ENCODE measurements around the gene IZUMO2. TPM values are rescaled to one million over a fixed set of nuclear protein-coding genes. Genes with fewer than 3 reads are reported as not detected.

The IZUMO2 gene
- total RNA-seq, 1 experiment from 2014 or later, result not detected

- intact Hi-C loops (cut with micrococcal nuclease), result no loop called here
- TF ChIP-seq CTCF (IDR thresholded peaks at IDR 0.05; ENCODE audit: unreplicated experiment), result no peak
- Mint-ChIP-seq H3K36me3 (ENCODE audit: insufficient read depth, unreplicated experiment) (no peaks in the 10 kb centered on the region), H3K27ac (ENCODE audit: low read depth, unreplicated experiment) (no peak overlapping the region), H3K27me3 (ENCODE audit: insufficient read depth, unreplicated experiment) (no peaks in the 10 kb centered on the region), H3K4me3 (ENCODE audit: unreplicated experiment) (no peak overlapping the region), H3K9me3 (ENCODE audit: unreplicated experiment) (peaks cover 32% of the 10 kb centered on the region), H3K4me1 (ENCODE audit: insufficient read depth, unreplicated experiment) (no peaks in the 10 kb centered on the region)
- ChIA-PET CTCF (interaction anchor here (0.6 kb wide), 2 partner anchors 37 to 376 kb away, joined by 3 read pairs; no protein-coding TSS in a partner anchor), POLR2A (no interaction called here)
- DNase-seq (ENCODE audit: unreplicated experiment), result no peak
- no TSS peak for BruUV-seq (replicated peaks)
Observed at GRCh38 chr19:50173127-50173526, 10.0 kb upstream of the IZUMO2 start.

DNA sequence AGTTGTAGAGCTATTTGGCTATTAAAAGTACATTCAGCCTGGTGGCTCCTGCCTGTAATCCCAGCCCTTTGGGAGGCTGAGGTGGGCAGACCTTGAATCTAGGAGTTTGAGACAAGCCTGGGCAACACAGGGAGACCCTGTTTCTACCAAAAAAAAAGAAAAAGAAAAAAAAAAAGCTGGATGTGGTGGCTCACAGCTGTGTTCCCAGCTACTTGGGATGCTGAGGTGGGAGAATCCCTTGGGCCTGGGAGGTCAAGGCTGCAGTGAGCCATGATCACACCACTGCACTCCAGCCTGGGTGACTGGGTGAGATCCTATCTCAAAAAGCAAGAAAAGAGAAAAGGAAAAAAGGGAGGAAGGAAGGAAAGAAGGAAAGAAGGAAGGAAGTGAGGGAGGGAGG lies 9.6 kb upstream of the IZUMO2 start:
- ChIA-PET POLR2A (no interaction called here), CTCF (interaction anchor here (0.6 kb wide), 2 partner anchors 36 to 376 kb away, joined by 3 read pairs; no protein-coding TSS in a partner anchor)
- Mint-ChIP-seq H3K4me3 (ENCODE audit: unreplicated experiment) (no peak overlapping the region), H3K36me3 (ENCODE audit: insufficient read depth, unreplicated experiment) (no peaks in the 10 kb centered on the region), H3K4me1 (ENCODE audit: insufficient read depth, unreplicated experiment) (no peaks in the 10 kb centered on the region), H3K27ac (ENCODE audit: low read depth, unreplicated experiment) (no peak overlapping the region), H3K9me3 (ENCODE audit: unreplicated experiment) (peaks cover 32% of the 10 kb centered on the region), H3K27me3 (ENCODE audit: insufficient read depth, unreplicated experiment) (no peaks in the 10 kb centered on the region)
- no peak for DNase-seq (ENCODE audit: unreplicated experiment)
- intact Hi-C loops (cut with micrococcal nuclease), result no loop called here
- no TSS peak for BruUV-seq (replicated peaks)
- no peak for TF ChIP-seq CTCF (IDR thresholded peaks at IDR 0.05; ENCODE audit: unreplicated experiment)

- POLR2A ChIA-PET, result no interaction called here
- intact Hi-C loops (cut with micrococcal nuclease), result no loop called here
- no TSS peak for BruUV-seq (replicated peaks)
- no peaks in the 10 kb centered on the region for H3K4me1 Mint-ChIP-seq (ENCODE audit: insufficient read depth, unreplicated experiment)
- H3K9me3 Mint-ChIP-seq (ENCODE audit: unreplicated experiment), result peaks cover 32% of the 10 kb centered on the region
- CTCF ChIA-PET, result no interaction called here
- H3K4me3 Mint-ChIP-seq (ENCODE audit: unreplicated experiment), result no peak overlapping the region
- no peak overlapping the region for H3K27ac Mint-ChIP-seq (ENCODE audit: low read depth, unreplicated experiment)
- no peak for TF ChIP-seq CTCF (IDR thresholded peaks at IDR 0.05; ENCODE audit: unreplicated experiment)
- no peaks in the 10 kb centered on the region for H3K27me3 Mint-ChIP-seq (ENCODE audit: insufficient read depth, unreplicated experiment)
- H3K36me3 Mint-ChIP-seq (ENCODE audit: insufficient read depth, unreplicated experiment), result no peaks in the 10 kb centered on the region
- DNase-seq (ENCODE audit: unreplicated experiment), result no peak
Observed at GRCh38 chr19:50171752-50172151, 8.7 kb upstream of the IZUMO2 start.

- no peak for TF ChIP-seq CTCF (IDR thresholded peaks at IDR 0.05; ENCODE audit: unreplicated experiment)
- Mint-ChIP-seq H3K27ac (ENCODE audit: low read depth, unreplicated experiment) (no peak overlapping the region), H3K4me3 (ENCODE audit: unreplicated experiment) (no peak overlapping the region), H3K36me3 (ENCODE audit: insufficient read depth, unreplicated experiment) (no peaks in the 10 kb centered on the region), H3K27me3 (ENCODE audit: insufficient read depth, unreplicated experiment) (no peaks in the 10 kb centered on the region), H3K9me3 (ENCODE audit: unreplicated experiment) (peaks cover 21% of the 10 kb centered on the region), H3K4me1 (ENCODE audit: insufficient read depth, unreplicated experiment) (no peaks in the 10 kb centered on the region)
- CTCF ChIA-PET, result no interaction called here
- BruUV-seq (replicated peaks), result no TSS peak
- POLR2A ChIA-PET, result no interaction called here
- no peak for DNase-seq (ENCODE audit: unreplicated experiment)
- intact Hi-C loops (cut with micrococcal nuclease), result no loop called here
Observed at GRCh38 chr19:50167314-50167721, 4.2 kb upstream of the IZUMO2 start.
